ENCODE data around the gene DRAXIN.

Gene DRAXIN

DNA sequence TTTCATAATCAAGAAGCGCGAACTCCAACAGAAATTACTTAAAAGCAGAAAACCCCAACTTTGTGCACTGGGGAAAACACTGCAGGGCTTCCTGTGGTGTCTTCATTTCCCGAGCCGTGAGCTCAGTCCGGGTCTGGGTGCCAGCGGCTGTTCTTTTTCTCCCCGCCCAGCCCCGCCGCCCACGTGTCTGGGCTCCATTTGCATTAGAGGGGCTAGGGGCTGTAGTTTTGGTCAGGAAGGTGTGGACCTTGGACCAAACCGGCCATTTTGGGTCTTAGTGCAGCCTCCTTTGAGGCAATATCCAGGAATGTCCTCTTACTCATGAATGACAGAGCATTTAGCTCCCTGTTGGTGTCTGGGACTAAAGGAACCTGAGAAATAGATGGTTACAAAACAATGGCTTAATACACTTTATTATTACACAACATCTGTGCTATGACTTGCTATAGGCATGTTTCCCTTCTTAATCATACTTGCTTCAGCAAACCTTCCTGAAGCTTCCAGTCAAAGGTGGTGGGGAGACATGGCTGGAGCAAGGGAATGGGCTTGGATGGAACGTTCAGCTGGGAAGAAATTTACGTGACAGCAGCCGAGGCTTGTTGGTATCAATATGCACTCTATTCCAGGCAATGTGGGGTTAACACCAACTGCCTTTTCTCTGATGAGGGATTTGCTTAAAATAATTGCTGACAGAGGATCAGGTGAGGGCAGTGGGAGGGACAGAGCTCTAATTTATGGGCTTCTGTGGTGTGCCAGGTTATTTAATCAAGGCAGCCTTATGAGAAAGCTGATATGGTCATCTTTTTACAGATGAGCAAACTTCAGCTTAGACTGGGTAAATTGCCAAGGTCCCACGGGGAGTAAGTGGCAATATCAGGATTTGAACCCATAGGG is 45.5 kb downstream of the DRAXIN start:
- DNase-seq (ENCODE audit: low read depth in 2 of 2), result no peak

DNA sequence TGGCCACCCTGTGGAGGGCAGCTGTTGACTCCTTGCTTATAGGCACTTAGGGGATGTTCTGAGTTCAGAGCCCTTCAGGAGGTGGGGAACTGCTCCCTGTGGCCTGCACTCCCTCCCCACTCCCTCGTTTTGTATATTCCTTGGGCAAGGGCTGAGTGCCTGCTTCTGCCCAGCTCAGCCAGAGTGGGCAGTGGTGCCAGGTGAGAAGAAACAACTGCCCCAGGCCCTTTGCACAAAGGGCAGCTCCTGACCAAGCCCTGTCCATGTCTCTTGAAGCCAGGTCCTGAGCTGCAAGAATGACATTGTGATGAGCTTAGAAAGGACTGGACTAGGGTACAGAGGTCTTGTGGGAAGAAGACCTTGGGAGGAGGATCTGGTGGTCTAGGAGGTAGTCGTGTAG is 46.6 kb downstream of the DRAXIN start:
- no peak for DNase-seq (ENCODE audit: low read depth in 2 of 2)

DNA sequence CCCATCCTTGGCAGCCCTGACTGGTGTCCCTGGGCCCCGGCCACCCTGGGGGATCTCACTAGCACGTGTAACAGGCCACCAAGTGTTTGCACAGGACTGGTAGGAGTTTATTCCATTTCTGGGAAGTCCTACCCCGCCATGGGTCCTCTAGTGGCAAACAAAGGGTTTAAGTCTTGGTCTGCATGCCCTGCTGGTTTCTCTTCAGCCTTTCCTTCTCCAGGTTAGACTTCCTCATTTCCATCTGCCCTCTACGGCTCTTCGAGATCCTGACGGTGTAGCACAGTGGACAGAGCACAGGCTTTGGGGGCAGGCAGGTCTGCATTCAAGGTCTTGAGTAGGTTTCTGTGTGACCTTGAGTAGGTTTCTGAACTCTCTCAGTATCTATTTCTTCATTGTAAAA is 47.3 kb downstream of the DRAXIN start:
- no peak for DNase-seq (ENCODE audit: low read depth in 2 of 2)

DNA sequence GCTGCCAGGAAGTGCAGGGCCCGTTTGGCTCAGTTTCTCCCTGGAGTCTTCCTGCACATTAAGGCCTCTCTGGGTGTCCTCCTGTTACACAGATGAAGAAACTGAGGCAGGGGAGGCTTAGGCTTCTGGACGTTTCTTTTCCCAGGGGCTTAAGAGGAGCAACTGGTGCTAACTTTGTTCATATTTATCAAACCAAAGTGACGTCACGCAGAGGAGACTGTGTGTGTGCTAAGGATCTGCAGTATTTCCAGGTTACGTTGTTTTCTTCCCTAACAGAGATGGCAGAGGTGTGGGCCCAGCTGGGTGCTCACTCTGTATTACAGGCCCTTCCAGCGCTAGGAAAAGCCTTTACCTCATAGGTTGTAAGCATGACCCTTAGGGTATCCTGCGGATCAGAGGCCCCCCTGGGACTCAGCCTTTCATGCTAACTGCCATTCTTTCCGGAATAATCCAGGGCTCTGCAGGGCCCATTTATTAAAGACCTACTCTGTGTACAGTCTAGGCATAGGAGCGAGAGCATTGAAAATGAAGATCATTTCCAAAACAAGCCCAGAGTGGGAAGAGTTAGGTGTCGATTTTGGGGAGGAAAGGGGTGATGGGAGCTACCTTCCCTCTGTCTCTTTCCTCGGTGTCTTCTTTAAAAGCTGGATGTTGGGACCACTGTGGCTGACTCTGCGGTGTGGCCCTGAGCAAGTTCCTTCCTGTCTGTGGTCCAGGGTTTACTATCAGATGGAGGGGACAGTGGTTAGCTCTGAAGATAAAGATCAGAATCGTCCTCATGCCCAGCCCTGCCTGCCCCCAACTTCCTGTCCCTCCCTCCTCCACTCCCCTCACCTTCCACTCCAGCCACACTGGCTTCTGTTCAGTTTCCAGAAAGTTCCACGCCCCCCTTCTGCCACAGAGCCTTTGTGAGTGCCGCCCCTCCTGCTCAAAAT is 49.0 kb downstream of the DRAXIN start:
- DNase-seq (ENCODE audit: low read depth in 2 of 2), result no peak

DNA sequence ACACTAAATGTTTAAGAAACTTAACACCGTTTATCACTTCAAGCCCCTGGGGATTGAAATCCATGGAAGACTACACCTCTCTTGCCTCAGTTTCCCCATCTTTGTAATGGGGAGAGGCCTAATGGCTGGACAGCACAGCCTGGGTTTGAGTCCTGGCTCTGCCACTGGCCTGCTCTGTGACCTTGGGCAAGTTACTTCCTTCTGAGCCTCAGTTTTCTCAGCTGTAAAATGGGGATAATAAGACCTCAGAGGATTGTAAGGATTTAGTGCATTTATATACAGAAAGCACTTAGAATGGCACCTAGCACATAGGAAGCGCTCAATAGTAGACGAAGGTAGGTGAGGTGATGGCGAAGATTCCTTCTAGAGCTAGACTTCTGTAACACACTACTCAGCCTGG is 50.0 kb downstream of the DRAXIN start:
- DNase-seq (ENCODE audit: low read depth in 2 of 2), result no peak

DNA sequence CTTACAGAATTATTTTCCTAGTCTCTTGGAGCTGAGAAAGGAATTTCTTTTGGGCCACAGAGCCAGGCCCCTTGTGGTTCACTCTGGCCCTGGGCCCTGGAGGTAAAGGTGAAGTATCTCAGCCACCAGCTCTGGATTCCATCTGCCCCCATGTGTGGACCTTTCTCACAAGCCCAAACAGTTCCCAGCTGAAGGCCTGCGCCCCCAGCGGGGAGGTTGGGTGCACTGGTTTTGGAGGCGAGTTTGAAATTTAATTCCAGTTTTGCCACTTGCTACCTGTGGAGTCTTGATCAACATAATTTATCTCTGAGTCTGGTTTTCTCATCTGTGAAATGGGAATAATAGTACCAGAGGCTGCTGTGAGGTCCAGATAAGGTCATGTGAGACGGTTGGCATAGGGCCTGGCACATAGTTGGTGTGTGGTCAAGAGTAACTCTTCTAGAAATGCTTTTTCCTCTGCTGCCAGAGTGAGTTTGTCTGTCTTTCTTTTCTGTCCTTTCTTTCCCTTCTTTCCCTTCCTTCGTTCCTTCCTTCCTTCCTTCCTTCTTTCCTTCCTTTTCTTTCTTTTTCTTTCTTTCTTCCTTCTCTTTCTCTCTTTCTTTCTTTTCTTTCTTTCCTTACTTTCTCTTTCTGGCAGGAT is 50.5 kb downstream of the DRAXIN start:
- DNase-seq (ENCODE audit: low read depth in 2 of 2), result no peak

DNA sequence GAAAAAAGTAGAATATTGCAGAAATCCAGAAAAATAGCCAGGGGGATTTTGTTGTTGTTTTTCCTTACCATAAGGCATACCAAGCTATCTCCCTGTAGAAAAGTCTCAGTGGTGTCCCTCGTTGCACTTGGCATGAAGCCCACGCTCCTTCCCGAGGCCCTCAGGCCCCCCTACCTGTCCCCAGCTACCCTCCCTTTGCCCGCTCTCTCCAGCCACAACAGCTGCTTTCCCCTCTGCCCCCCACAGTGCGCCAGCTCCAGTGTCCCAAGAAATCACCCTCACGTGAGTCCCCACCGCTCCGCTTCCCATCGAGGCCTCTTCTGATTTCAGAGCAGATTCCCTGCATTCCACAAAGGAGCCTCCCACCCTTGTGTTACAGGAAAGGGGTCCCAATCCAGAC is 52.8 kb downstream of the DRAXIN start:
- no peak for DNase-seq (ENCODE audit: low read depth in 2 of 2)

DNA sequence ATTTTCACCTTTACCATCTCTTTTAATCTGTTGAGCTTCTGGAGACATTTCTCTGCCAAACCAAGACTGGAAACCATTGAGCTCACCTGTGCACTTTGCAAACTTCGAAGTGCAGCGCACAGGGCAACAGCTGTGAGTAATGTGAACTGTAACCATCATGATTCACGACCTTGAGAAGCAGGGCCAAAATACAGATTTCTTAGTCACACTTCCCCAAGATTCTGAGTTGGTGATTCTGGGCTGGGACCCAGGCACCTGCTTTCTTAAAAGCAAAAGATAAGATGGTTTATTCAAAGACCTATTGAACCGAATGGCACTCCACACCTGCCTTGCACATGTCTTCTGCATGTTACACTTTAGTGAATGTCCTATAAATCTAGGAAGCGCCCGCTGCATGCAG is 54.6 kb downstream of the DRAXIN start:
- no peak for DNase-seq (ENCODE audit: low read depth in 2 of 2)

DNA sequence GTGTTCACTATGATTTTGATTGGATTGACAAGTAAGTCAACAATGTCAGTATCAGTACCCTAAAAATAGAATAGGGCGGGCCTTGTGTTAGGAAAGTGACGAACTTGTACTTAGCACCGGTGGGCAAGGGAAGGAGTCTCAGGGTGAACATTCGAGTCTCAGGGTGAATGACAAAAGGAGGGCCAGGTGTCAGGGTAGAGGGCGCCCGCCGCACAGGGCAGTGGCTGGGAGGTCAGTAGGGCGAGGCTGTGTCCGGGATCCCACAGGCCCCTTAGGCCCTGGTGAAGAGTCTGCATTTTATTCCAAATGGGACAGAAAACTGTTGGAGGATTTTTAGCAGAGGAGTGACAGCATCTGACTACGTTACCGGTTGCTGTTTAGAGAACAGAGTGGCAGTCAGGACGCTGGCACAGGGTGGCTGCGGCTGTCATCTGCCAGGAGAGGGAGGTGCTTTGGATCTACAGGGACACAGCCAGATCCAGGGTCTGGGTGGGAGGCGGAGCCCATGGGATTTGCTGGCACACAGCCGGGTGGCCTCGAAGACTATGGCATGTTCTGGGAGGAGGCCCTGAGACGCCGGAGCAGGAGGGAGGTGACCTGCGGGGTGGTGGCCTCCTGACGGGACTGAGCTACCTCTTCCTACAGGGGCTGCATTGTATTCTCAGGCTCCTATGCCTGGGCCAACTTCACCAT is 55.4 kb downstream of the DRAXIN start:
- DNase-seq (ENCODE audit: low read depth in 2 of 2), result no peak

DNA sequence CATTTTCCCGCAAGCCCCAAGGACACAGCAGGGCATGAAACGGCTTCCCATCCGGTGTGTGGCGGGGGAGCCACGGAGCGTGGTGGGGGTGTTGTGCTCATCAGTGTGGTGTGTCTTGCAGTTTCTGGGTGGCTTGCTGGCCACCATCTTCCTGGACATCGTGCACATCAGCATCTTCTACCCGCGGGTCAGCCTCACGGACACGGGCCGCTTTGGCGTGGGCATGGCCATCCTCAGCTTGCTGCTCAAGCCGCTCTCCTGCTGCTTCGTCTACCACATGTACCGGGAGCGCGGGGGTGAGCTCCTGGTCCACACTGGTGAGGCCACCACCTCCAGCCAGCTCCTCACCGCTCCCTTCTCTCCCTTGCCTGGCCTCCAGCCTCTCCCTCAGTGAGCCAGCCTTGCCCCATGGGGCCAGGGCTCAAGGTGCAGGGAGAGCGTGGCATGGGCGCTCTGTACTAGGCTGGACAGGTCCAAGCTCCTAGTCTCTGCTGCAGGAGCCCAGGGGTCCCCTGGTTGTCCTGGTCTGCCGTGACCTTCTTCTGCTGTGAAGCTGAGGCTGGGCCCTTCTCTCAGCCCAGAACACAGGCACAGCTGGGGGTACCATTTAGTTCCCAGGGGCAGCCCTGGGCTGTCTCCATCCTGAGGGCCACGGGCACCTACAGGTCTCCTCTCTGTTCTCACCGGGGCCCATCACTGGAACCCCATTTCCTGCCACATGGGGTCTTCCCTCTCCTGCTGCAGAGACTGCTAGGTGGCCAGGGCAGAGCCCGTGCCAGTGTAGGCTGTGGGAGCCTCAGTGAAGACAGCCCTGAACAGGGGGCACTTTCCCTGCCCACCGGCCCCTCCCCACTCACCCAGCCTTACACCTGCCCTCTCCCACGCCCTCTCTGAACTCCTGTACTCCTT is 57.0 kb downstream of the DRAXIN start:
- no peak for DNase-seq (ENCODE audit: low read depth in 2 of 2)

DNA sequence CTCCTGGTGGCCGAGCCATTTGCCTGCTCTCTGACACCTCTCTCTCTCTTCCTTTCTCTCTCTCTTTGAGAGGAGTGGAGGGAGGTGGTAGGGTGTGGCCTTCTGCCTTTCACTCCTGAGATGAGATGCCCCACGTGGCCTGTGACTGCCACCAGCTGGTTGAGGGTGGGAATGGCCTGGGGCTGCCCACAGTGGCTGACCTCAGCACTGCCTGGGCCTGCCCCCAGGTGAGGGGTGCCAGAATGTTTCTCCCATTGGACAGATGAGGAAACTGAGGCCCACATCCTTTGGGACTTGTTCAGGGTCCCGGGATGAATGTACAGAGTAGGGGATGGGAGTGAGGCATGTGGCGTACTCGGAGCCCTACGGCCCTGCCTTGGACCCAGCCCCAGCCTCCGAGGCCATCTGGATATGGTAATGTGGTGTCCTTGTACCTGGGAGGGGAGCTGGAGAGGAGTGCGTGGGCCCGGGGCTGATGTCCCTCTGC is 57.7 kb downstream of the DRAXIN start:
- DNase-seq (ENCODE audit: low read depth in 2 of 2), result peak; percentile 45 to 49

DNA sequence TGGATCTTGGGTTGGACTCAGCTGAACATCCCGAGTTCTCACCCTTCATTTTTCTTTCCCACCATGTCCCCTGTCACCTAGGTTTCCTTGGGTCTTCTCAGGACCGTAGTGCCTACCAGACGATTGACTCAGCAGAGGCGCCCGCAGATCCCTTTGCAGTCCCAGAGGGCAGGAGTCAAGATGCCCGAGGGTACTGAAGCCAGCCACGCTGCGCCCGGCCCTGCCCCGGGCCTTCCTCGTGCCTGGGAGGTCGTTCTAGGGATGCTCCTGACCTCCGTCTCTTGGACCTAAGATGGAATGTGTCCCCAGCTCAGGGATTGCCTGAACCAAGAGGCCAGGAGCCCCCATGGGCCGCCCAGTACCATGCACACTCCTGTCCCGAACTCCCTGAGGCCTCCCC is 58.5 kb downstream of the DRAXIN start:
- DNase-seq (ENCODE audit: low read depth in 2 of 2), result no peak

DNA sequence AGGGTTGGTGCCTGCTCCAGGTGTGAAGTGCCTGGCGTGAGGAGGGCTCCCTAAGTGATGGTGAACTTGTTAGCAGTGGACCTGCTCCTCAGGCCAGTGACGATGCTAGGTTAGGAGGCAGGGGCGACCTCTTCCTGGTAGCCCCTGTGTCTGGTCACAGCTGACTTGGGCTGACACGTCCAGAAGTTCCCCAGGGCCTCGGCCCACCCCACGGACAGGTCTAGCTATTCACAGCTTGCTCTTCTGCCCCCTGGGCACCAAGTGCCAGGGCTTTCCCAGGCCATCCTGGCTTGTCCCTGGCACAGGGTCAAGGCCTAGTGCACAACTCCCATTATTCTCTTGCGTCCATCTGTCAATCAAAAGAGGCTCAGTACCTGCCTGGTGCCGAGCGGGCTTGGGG is 59.6 kb downstream of the DRAXIN start:
- no peak for DNase-seq (ENCODE audit: low read depth in 2 of 2)

DNA sequence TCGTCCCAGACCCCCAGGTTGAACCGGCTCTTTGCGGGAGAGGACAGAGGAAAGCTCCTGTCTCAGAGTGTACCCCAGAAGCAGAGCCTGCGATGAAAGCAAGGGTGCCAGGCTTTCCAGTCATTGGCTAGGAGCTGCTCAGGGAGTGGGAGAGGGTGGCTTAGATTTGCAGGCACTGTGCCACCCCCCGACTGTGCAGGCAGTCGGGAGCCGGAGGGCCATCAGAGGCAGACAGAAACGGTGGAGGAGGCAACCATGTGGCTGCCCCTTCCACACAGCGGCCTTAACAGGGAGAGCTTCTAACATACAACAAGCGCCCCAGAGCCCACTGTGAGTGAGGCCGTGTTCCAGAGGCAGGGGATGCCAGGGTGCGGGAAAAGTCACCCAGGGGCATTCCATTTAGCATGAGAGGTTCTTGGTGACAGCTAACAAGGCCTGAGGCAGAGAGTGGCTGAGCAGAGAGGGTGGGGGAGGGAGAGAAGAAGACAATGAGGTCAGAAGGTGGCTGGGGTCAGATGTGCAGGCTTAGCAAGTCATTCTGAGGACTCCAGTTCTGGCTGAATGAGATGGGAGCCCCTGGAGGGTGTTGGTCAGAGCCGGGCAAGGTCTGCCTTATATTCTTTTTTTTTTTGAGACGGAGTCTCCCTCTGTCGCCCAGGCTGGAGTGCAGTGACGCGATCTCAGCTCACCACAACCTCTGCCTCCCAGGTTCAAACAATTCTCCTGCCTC is 61.0 kb downstream of the DRAXIN start:
- no peak for DNase-seq (ENCODE audit: low read depth in 2 of 2)

DNA sequence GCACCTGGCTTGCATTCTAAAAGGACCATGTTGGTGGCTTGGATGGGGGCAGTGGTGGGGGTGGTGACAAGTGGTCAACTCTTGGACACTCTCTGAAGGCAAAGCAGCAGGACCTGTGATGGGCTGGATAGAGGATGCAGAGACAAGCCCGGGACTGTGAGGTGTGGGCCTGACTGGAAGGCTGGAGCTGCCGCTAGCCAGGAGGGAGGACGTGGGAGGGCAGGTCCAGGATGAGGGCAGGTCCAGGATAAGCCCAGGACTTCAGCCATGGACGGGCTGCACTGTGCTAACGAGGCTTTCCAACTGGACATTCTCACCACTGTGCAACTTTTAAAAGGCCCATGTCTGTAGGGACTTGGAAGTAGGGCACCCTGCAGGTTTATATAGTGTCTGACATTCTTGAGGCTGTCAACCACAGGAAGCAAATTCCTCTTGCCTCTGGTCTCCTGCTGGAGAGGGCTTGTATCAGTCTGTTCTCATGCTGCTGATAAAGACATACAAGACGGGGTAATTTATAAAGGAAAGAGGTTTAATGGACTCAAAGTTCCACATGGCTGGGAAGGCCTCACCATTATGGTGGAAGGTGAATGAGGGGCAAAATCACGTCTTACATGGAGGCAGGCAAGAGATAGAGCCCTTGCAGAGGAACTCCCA is 62.2 kb downstream of the DRAXIN start:
- DNase-seq (ENCODE audit: low read depth in 2 of 2), result no peak

DNA sequence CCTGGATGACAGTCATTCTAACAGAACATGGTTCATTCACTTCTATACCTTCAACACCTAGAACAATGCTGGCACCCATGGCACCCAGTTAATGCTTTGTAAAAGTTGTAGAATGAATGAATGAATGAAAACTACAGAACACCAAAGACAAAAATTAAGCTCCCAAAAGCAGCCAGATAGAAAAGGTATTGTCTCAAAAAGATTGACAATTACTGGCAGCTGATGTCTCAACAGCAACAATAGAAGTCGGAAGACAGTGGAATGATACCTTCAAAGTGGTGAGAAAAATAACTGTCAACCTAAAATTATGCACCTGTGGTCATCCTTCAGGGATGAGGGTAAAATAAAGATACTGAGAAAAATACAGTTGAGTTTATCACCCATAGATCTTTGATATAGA is 65.5 kb downstream of the DRAXIN start:
- no peak for DNase-seq (ENCODE audit: low read depth in 2 of 2)

DNA sequence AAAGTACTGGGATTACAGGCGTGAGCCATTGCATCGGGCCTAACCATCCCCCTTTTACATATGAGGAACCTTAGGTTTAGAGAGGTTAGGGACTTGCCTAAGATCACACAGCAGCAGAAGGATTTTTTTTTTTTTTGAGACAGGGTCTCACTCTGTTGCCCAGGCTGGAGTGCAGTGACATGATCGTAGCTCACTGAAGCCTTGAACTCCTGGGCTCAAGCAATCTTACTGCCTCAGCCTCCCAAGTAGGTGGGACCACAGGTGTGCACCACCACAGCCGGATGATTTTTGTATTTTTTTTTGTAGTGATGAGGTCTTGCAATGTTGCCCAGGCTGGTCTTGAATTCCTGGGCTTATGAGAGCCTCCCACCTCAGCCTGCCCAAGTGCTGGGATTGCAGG is 68.3 kb downstream of the DRAXIN start:
- DNase-seq (ENCODE audit: low read depth in 2 of 2), result no peak

DNA sequence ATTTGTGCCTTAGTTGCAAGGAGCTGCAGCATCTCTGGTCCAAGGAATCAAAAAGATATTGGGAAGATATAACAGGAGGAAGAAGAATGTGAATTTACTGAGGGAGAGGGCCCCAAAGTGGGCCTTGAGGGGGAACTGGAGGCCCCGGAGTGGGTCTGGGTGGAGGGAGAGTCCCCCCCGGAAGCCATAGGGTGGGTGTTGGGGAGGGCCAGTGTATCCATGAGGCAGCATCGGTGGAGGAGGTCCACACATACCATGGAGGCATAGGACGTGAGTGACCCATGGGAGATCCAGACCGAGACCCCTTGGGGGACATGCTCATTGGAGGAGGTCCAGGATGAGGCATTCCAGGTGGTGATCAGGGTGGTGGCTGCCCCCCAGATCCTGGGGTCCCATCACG is 69.8 kb downstream of the DRAXIN start:
- DNase-seq (ENCODE audit: low read depth in 2 of 2), result no peak

DNA sequence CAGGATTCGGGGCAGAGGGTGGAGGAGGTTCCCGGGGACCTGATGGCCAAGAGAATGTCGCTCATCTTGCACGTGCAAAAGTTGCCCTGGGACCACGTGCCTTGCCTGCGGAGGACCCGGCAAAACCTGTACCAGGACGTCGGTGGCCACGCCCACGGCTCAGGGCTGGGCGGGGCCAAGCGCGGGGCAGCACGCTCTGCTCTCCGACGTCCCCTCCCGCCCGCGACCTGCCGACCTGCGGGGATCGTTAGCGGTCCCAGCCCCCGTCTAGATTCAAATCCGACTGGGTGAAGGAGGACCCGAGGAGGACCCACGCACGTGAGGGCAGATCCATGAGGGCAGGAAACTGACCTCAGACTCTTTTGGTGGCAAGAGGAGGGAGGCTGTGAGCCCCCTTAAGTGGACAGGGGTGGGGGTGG is 70.5 kb downstream of the DRAXIN start, which contains the start of gene C1orf167:
Gene C1orf167 (plus strand): TSS at position 206 of the 419 bp plus-strand sequence. CDS start 2,208 bp downstream, outside the sequence.
- peak; percentile 18 to 24 for DNase-seq (ENCODE audit: low read depth in 2 of 2)

Measured in stimulated activated CD4-positive, alpha-beta T cell treated with anti-CD3 and anti-CD28 coated beads, Interleukin-4, amount 100 ng/mL, for 48 hours (primary cell).